Stimulated activated CD4-positive, alpha-beta T cell treated with anti-CD3 and anti-CD28 coated beads, Interleukin-1b, Interleukin-23, amount 100 ng/mL, for 4 hours (primary cell): ENCODE measurements around the gene GRK3.
"Not testable (repeated sequence)": the region's sequence is repeated elsewhere in the genome, so short reads cannot be mapped to it uniquely, and the experiment has no call there.

Experiments used
- DNase-seq, 2 donors: peaks; one replicate each; pipeline ENCODE4 v3.0.0-alpha.2; 2020; ENCODE audit warnings: low read depth in 2 of 2

The GRK3 gene

GRCh38 chr22:25697978-25698377, 133.5 kb downstream of the GRK3 start:
- DNase-seq, result no peak

- no peak for DNase-seq
Measured at GRCh38 chr22:25698461-25698860, 134.0 kb downstream of the GRK3 start.

GRCh38 chr22:25698978-25699377, 134.5 kb downstream of the GRK3 start:
- no peak for DNase-seq

GRCh38 chr22:25701056-25701780, 136.7 kb downstream of the GRK3 start:
- DNase-seq, result no peak

GRCh38 chr22:25702040-25702439, 137.6 kb downstream of the GRK3 start:
- DNase-seq, result no peak

GRCh38 chr22:25702571-25703167, 138.2 kb downstream of the GRK3 start:
- no peak for DNase-seq

- DNase-seq, result no peak
Measured at GRCh38 chr22:25704701-25705100, 140.2 kb downstream of the GRK3 start.

- DNase-seq, result no peak
Measured at GRCh38 chr22:25706197-25706596, 141.7 kb downstream of the GRK3 start.

- not testable (repeated sequence) for DNase-seq
Measured at GRCh38 chr22:25708430-25708829, 144.0 kb downstream of the GRK3 start.

GRCh38 chr22:25709758-25710157, 145.3 kb downstream of the GRK3 start:
- no peak for DNase-seq

- no peak for DNase-seq
Measured at GRCh38 chr22:25710501-25710900, 146.0 kb downstream of the GRK3 start.

- no peak for DNase-seq
Measured at GRCh38 chr22:25711491-25711890, 147.0 kb downstream of the GRK3 start.

GRCh38 chr22:25712661-25713400, 148.4 kb downstream of the GRK3 start:
- DNase-seq, result no peak

- DNase-seq, result no peak
Measured at GRCh38 chr22:25714070-25714469, 149.6 kb downstream of the GRK3 start.

GRCh38 chr22:25714739-25715138, 150.3 kb downstream of the GRK3 start:
- DNase-seq, result no peak

GRCh38 chr22:25716637-25717036, 152.2 kb downstream of the GRK3 start:
- no peak for DNase-seq

GRCh38 chr22:25718135-25718840, 153.8 kb downstream of the GRK3 start:
- no peak for DNase-seq

- DNase-seq, result no peak
Measured at GRCh38 chr22:25722223-25722622, 157.7 kb downstream of the GRK3 start.

- DNase-seq, result no peak
Measured at GRCh38 chr22:25722626-25723025, 158.2 kb downstream of the GRK3 start.

- DNase-seq, result no peak
Measured at GRCh38 chr22:25726241-25726640, 161.8 kb downstream of the GRK3 start.

- DNase-seq, result no peak
Measured at GRCh38 chr22:25728071-25728470, 163.6 kb downstream of the GRK3 start.
